HG03520 (cell line): ENCODE results near the gene FMO3.

Experiments
- ATAC-seq: cut with Tn5 transposase; IDR thresholded peaks from one replicate; pipeline ENCODE4 v1.9.1; 2021; ENCODE audit warnings: mild to moderate bottlenecking, moderate library complexity; ENCODE audit not compliant: unreplicated experiment

FMO3 gene

GRCh38 chr1:171115280-171115897, 24.7 kb downstream of the FMO3 start:
- ATAC-seq = no peak

GRCh38 chr1:171116676-171117075, 26.0 kb downstream of the FMO3 start:
- ATAC-seq = no peak

GRCh38 chr1:171117085-171117484, 26.4 kb downstream of the FMO3 start:
- ATAC-seq = no peak

GRCh38 chr1:171119648-171120047, 28.9 kb downstream of the FMO3 start:
- no peak for ATAC-seq

- no peak for ATAC-seq
Measured at GRCh38 chr1:171122299-171122698, 31.6 kb downstream of the FMO3 start.

- ATAC-seq = no peak
Measured at GRCh38 chr1:171122893-171123292, 32.2 kb downstream of the FMO3 start.

- no peak for ATAC-seq
Measured at GRCh38 chr1:171126504-171126903, 35.8 kb downstream of the FMO3 start.

- ATAC-seq = no peak
Measured at GRCh38 chr1:171127099-171127498, 36.4 kb downstream of the FMO3 start.

GRCh38 chr1:171127501-171127900, 36.8 kb downstream of the FMO3 start:
- no peak for ATAC-seq

- ATAC-seq = no peak
Measured at GRCh38 chr1:171128463-171128862, 37.8 kb downstream of the FMO3 start.

- ATAC-seq = no peak
Measured at GRCh38 chr1:171134204-171134923, 43.7 kb downstream of the FMO3 start.

- ATAC-seq = no peak
Measured at GRCh38 chr1:171137580-171137979, 46.9 kb downstream of the FMO3 start.

GRCh38 chr1:171138980-171139379, 48.3 kb downstream of the FMO3 start:
- no peak for ATAC-seq

GRCh38 chr1:171139890-171140289, 49.2 kb downstream of the FMO3 start:
- no peak for ATAC-seq

- ATAC-seq = no peak
Measured at GRCh38 chr1:171140401-171140800, 49.7 kb downstream of the FMO3 start.

- ATAC-seq = no peak
Measured at GRCh38 chr1:171140956-171141687, 50.4 kb downstream of the FMO3 start.

- ATAC-seq = no peak
Measured at GRCh38 chr1:171141688-171142415, 51.1 kb downstream of the FMO3 start.

GRCh38 chr1:171142416-171143385, 52.0 kb downstream of the FMO3 start:
- ATAC-seq = no peak

GRCh38 chr1:171150156-171150555, 59.5 kb downstream of the FMO3 start:
- no peak for ATAC-seq

GRCh38 chr1:171152549-171152948, 61.8 kb downstream of the FMO3 start:
- no peak for ATAC-seq
